IMR-90 (cell line): ENCODE data around the gene FCHSD2. TPM values are rescaled to one million over a fixed set of nuclear protein-coding genes. Genes with fewer than 3 reads are reported as not detected.

Source experiments
- ATAC-seq: fragments of 200-7000 bp; cut with Tn5 transposase; 2 replicates; pipeline ENCODE4 v1.9.1; 2020; ENCODE audit warnings: low read depth, mild to moderate bottlenecking, moderate library complexity
- BruUV-seq: library from RNA; stranded (reverse); fragments of 400-500 nt; replicated peaks from 2 replicates; lab custom pipeline; 2021; lab: Mats Ljungman, UMichigan
- CTCF ChIA-PET: fragments of 300-600 bp; formaldehyde crosslinking; extraction: SDS; loops from one replicate; lab custom pipeline; 2021; ENCODE audit warnings: antibody characterized with exemption; lab: Yijun Ruan, JAX
- POLR2A ChIA-PET: fragments of 300-600 bp; sonication (Branson Sonifier 250); formaldehyde crosslinking; loops from one replicate; lab custom pipeline; 2022; ENCODE audit warnings: antibody characterized with exemption; ENCODE audit not compliant: unreplicated experiment; lab: Charles Lee
- DNase-seq: peaks from one replicate; pipeline ENCODE4 v3.0.0; 2013
- H2AFZ ChIP-seq: replicated peaks from 2 replicates; pipeline ENCODE3; 2013; ENCODE audit warnings: low read length, mild to moderate bottlenecking; ENCODE audit not compliant: poor library complexity
- H2AK5ac ChIP-seq: 2 replicates; pipeline ENCODE4 v1.6.1; 2013; ENCODE audit warnings: low read depth, low read length, inconsistent platforms
- H2AK9ac ChIP-seq: replicated peaks from 2 replicates; pipeline ENCODE3; 2013; ENCODE audit warnings: mild to moderate bottlenecking, low read depth, low read length, moderate library complexity; ENCODE audit not compliant: poor library complexity
- H2BK120ac ChIP-seq: 2 replicates; pipeline ENCODE4 v1.6.1; 2013; ENCODE audit warnings: low read depth, low read length, inconsistent platforms
- H2BK15ac ChIP-seq: 3 replicates; pipeline ENCODE4 v1.6.1; 2013; ENCODE audit warnings: low read depth, low read length, inconsistent platforms
- H2BK20ac ChIP-seq: 2 replicates; pipeline ENCODE4 v1.6.1; 2013; ENCODE audit warnings: low read depth, mild to moderate bottlenecking, inconsistent platforms, low read length, moderate library complexity
- H2BK5ac ChIP-seq: 2 replicates; pipeline ENCODE4 v1.6.1; 2013; ENCODE audit warnings: mild to moderate bottlenecking, low read depth, low read length, inconsistent platforms; ENCODE audit not compliant: poor library complexity, severe bottlenecking
- H3K14ac ChIP-seq: replicated peaks from 2 replicates; pipeline ENCODE4 v1.6.1; 2013; ENCODE audit warnings: low read depth, low read length, inconsistent platforms
- H3K18ac ChIP-seq: 2 replicates; pipeline ENCODE4 v1.6.1; 2013; ENCODE audit warnings: low read depth, low read length, control low read depth
- H3K23ac ChIP-seq: 2 replicates; pipeline ENCODE4 v1.6.1; 2013; ENCODE audit warnings: low read depth, low read length, inconsistent platforms
- H3K27ac ChIP-seq: 2 replicates; pipeline ENCODE4 v1.5.1; 2013; ENCODE audit warnings: mild to moderate bottlenecking, control low read depth, low read length; ENCODE audit not compliant: insufficient read depth
- H3K27me3 ChIP-seq: 2 replicates; pipeline ENCODE4 v1.6.1; 2013; ENCODE audit warnings: low read length; ENCODE audit not compliant: control insufficient read depth, insufficient read depth
- H3K36me3 ChIP-seq: 2 replicates; pipeline ENCODE4 v1.6.1; 2013; ENCODE audit warnings: low read length, mixed read lengths; ENCODE audit not compliant: control insufficient read depth, insufficient read depth
- H3K4ac ChIP-seq: 2 replicates; pipeline ENCODE4 v1.6.1; 2013; ENCODE audit warnings: low read depth, low read length, inconsistent platforms
- H3K4me1 ChIP-seq: 2 replicates; pipeline ENCODE4 v1.6.1; 2013; ENCODE audit warnings: low read length, mixed read lengths; ENCODE audit not compliant: control insufficient read depth, insufficient read depth
- H3K4me2 ChIP-seq: 2 replicates; pipeline ENCODE4 v1.6.1; 2013; ENCODE audit warnings: low read depth, mild to moderate bottlenecking, control low read depth, low read length, moderate library complexity
- H3K4me3 ChIP-seq: 2 replicates; pipeline ENCODE4 v1.5.1; 2013; ENCODE audit warnings: low read depth, mild to moderate bottlenecking, control low read depth, low read length, moderate library complexity; ENCODE audit not compliant: insufficient read depth
- H3K56ac ChIP-seq: 2 replicates; pipeline ENCODE4 v1.6.1; 2013; ENCODE audit warnings: low read length, inconsistent platforms; ENCODE audit not compliant: insufficient read depth; ENCODE audit errors: extremely low read depth
- H3K79me1 ChIP-seq, 2 experiments: 2 replicates each; pipeline ENCODE4 v1.6.1; 2013; ENCODE audit warnings: low read length in 2 of 2, inconsistent platforms in 1 of 2, low read depth in 1 of 2
- H3K9ac ChIP-seq: 2 replicates; pipeline ENCODE4 v1.6.1; 2013; ENCODE audit warnings: low read depth, low read length, control low read depth
- H3K9me1 ChIP-seq: 2 replicates; pipeline ENCODE4 v1.6.1; 2013; ENCODE audit warnings: low read length, inconsistent platforms; ENCODE audit not compliant: insufficient read depth
- H3K9me3 ChIP-seq: 2 replicates; pipeline ENCODE4 v1.6.1; 2013; ENCODE audit warnings: low read length; ENCODE audit not compliant: control insufficient read depth, insufficient read depth
- H4K20me1 ChIP-seq: 2 replicates; pipeline ENCODE4 v1.6.1; 2013; ENCODE audit warnings: low read length, inconsistent platforms; ENCODE audit not compliant: insufficient read depth
- H4K5ac ChIP-seq: 2 replicates; pipeline ENCODE4 v1.6.1; 2013; ENCODE audit warnings: mild to moderate bottlenecking, low read depth, low read length, control low read depth
- H4K8ac ChIP-seq, 2 experiments: 2 replicates each; pipeline ENCODE4 v1.6.1; 2013; ENCODE audit warnings: low read depth in 2 of 2, low read length in 2 of 2, control low read depth in 1 of 2, inconsistent platforms in 1 of 2
- H4K91ac ChIP-seq: 2 replicates; pipeline ENCODE4 v1.6.1; 2013; ENCODE audit warnings: low read depth, low read length, inconsistent platforms; ENCODE audit not compliant: insufficient read depth
- BHLHE40 ChIP-seq: fragments of 150-350 bp; IDR thresholded peaks from 2 replicates; pipeline ENCODE4 v1.6.1; 2016; ENCODE audit warnings: mild to moderate bottlenecking, low read depth, low read length
- CEBPB ChIP-seq: IDR thresholded peaks from 2 replicates; pipeline ENCODE4 v1.6.1; 2012; ENCODE audit warnings: low read depth, low read length, improper control_type of control experiment
- CHD1 ChIP-seq: IDR thresholded peaks from 2 replicates; pipeline ENCODE4 v1.6.1; 2012; ENCODE audit warnings: low read depth, low read length, improper control_type of control experiment
- CTCF ChIP-seq: conservative IDR thresholded peaks from 2 replicates; pipeline ENCODE4 v1.5.1; 2012; ENCODE audit warnings: mild to moderate bottlenecking, low read depth, low read length, improper control_type of control experiment
- FOS ChIP-seq: fragments of 150-350 bp; IDR thresholded peaks from 2 replicates; pipeline ENCODE4 v1.6.1; 2016; ENCODE audit warnings: low read depth, low read length
- MAFK ChIP-seq: IDR thresholded peaks from 2 replicates; pipeline ENCODE4 v1.6.1; 2012; ENCODE audit warnings: low read depth, low read length, improper control_type of control experiment
- POLR2A ChIP-seq: IDR thresholded peaks from 2 replicates; pipeline ENCODE4 v1.6.1; 2012; ENCODE audit warnings: mild to moderate bottlenecking, low read depth, low read length
- RAD21 ChIP-seq: IDR thresholded peaks from 2 replicates; pipeline ENCODE4 v1.6.1; 2012; ENCODE audit warnings: low read length, improper control_type of control experiment
- RCOR1 ChIP-seq: IDR thresholded peaks from 2 replicates; pipeline ENCODE4 v1.6.1; 2012; ENCODE audit warnings: mild to moderate bottlenecking, low read length, improper control_type of control experiment; ENCODE audit not compliant: insufficient replicate concordance
- RFX5 ChIP-seq: IDR thresholded peaks from 2 replicates; pipeline ENCODE4 v1.8.0; 2012; ENCODE audit warnings: low read depth, mild to moderate bottlenecking, low read length, moderate library complexity
- SMC3 ChIP-seq: fragments of 150-350 bp; IDR thresholded peaks from 2 replicates; pipeline ENCODE4 v1.6.1; 2016; ENCODE audit warnings: low read depth, mild to moderate bottlenecking, antibody characterized with exemption, low read length, moderate library complexity
- WGBS, 2 experiments: methylation state at CpG; one replicate each; pipeline versions ENCODE4 v1.1.5 to v1.1.7; 2013; ENCODE audit warnings: missing lambda C conversion rate in 2 of 2; ENCODE audit not compliant: insufficient read length in 1 of 2; ENCODE audit errors: extremely low coverage in 2 of 2; 5-methylcytosine and 5-hydroxymethylcytosine counted together
- dilution Hi-C: fragments of 300-500 bp; cut with HindIII; formaldehyde crosslinking; loops from one replicate; pipeline ENCODE4 v1.14.3; 2018; ENCODE audit warnings: low sequenced_read_pairs; ENCODE audit not compliant: unreplicated experiment
- in situ Hi-C: fragments of 300-500 bp; cut with MboI; formaldehyde crosslinking; loops from 3 replicates; pipeline ENCODE4 v1.14.3; 2019; ENCODE audit warnings: low sequenced_read_pairs, inconsistent platforms, mixed read lengths
- intact Hi-C: fragments of 100-400 bp; cut with micrococcal nuclease; formaldehyde crosslinking; loops from 2 replicates; pipeline ENCODE4 v1.10.0; 2022
- polyA plus RNA-seq, 3 experiments: library from polyadenylated mRNA; depleted of rRNA; stranded (reverse); fragments of >200 nt; gene quantifications; 2 replicates each; pipeline ENCODE4 v1.2.3, GENCODE V29; 2012; ENCODE audit warnings: low replicate concordance in 1 of 3
- total RNA-seq: library from RNA; depleted of rRNA; stranded (reverse); fragments of >200 nt; gene quantifications from 2 replicates; pipeline ENCODE4 v1.2.3, GENCODE V29; 2012
- TF ChIP-seq, protein P1 (sequence below): fragments of 150-350 bp; IDR thresholded peaks from 2 replicates; pipeline ENCODE4 v1.6.1; 2016; ENCODE audit warnings: low read depth, mild to moderate bottlenecking, low read length, moderate library complexity, borderline replicate concordance
- TF ChIP-seq, protein P2 (sequence below): fragments of 150-350 bp; IDR thresholded peaks from 2 replicates; pipeline ENCODE4 v1.6.1; 2017; ENCODE audit warnings: mild to moderate bottlenecking, antibody characterized with exemption, low read length, low read depth

FCHSD2 gene
- total and polyA plus RNA-seq, 2 of the 4 experiments (the other 2 are of a cell fraction): 5.9 to 18.7 TPM

DNA sequence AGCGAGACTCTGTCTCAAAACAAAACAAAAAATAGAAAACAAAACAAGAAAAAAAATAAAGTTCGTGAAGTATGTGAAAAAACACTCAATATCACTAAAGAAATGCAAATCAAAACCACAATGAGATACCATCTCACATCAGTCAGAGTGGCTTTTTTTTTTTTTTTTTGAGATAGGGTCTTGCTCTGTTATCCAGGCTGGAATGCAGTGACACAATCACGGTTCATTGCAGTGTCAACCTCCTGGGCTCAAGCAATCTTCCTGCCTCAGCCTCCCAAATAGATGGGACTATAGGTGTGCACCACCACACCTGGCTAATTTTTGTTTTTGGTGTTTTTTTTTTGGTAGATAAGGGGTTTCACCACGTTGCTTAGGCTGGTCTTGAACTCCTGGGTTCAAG lies 290.4 kb downstream of the FCHSD2 start:
- no peak overlapping the region for H3K4me3 ChIP-seq
- POLR2A ChIA-PET: no interaction called here
- H3K4me2 ChIP-seq: no peak overlapping the region

More for the DNA sequence above, 290.4 kb downstream of the FCHSD2 start:
- Histone ChIP-seq H3K9ac (no peak overlapping the region), H2AK9ac (no peak overlapping the region), H2AK5ac (no peak overlapping the region), H2BK120ac (no peak overlapping the region), H3K18ac (no peak overlapping the region), H2AFZ (no peak overlapping the region), H3K79me1 (peaks cover 13 to 20% of the 10 kb centered on the region in 2 experiments; a peak in 3 of 4 replicates), H3K23ac (no peak overlapping the region), H4K8ac (no peak overlapping the region), H3K14ac (no peak overlapping the region), H3K4me1 (no peaks in the 10 kb centered on the region), H4K20me1 (no peaks in the 10 kb centered on the region), H3K4ac (no peak overlapping the region), H3K9me3 (no peaks in the 10 kb centered on the region), H4K5ac (no peak overlapping the region), H3K56ac (no peak overlapping the region), H3K9me1 (no peaks in the 10 kb centered on the region), H2BK5ac (no peak overlapping the region), H3K36me3 (no peaks in the 10 kb centered on the region), H4K91ac (no peak overlapping the region), H2BK20ac (no peak overlapping the region), H3K27me3 (no peaks in the 10 kb centered on the region), H3K27ac (no peak overlapping the region), H2BK15ac (no peak overlapping the region)
- in situ Hi-C loops: no loop called here
- ATAC-seq (no peak), DNase-seq (no peak)
- dilution Hi-C loops: no loop called here
- CTCF ChIA-PET: interaction anchor here (0.6 kb wide), 1 partner anchor 334 kb away, joined by 3 read pairs; no protein-coding TSS in a partner anchor
- WGBS, 2 experiments: 75% methylated on average over 1 of the region's 4 CpGs; no CpG with 5 or more reads in 1 of the 2 experiments
- no TSS peak for BruUV-seq
- intact Hi-C loops: no loop called here
- TF ChIP-seq, protein P1, sequence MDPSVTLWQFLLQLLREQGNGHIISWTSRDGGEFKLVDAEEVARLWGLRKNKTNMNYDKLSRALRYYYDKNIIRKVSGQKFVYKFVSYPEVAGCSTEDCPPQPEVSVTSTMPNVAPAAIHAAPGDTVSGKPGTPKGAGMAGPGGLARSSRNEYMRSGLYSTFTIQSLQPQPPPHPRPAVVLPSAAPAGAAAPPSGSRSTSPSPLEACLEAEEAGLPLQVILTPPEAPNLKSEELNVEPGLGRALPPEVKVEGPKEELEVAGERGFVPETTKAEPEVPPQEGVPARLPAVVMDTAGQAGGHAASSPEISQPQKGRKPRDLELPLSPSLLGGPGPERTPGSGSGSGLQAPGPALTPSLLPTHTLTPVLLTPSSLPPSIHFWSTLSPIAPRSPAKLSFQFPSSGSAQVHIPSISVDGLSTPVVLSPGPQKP: no peak
- no peak for TF ChIP-seq FOS
- TF ChIP-seq RFX5: no peak
- no peak for TF ChIP-seq BHLHE40
- TF ChIP-seq POLR2A: no peak
- TF ChIP-seq, protein P2, sequence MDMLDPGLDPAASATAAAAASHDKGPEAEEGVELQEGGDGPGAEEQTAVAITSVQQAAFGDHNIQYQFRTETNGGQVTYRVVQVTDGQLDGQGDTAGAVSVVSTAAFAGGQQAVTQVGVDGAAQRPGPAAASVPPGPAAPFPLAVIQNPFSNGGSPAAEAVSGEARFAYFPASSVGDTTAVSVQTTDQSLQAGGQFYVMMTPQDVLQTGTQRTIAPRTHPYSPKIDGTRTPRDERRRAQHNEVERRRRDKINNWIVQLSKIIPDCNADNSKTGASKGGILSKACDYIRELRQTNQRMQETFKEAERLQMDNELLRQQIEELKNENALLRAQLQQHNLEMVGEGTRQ: no peak
- TF ChIP-seq CEBPB: no peak
- no peak for TF ChIP-seq RAD21
- TF ChIP-seq MAFK: no peak
- TF ChIP-seq CHD1: no peak
- TF ChIP-seq CTCF: no peak
- TF ChIP-seq RCOR1: no peak
- TF ChIP-seq SMC3: no peak
